T-helper 9 cell (primary cell): ENCODE results near the gene NT5DC2.
"Not testable (repeated sequence)": the region's sequence is repeated elsewhere in the genome, so short reads cannot be mapped to it uniquely, and the experiment has no call there.

Experiments used
- DNase-seq: peaks from one replicate; pipeline ENCODE4 v3.0.0-alpha.2; 2020

NT5DC2 gene

DNA sequence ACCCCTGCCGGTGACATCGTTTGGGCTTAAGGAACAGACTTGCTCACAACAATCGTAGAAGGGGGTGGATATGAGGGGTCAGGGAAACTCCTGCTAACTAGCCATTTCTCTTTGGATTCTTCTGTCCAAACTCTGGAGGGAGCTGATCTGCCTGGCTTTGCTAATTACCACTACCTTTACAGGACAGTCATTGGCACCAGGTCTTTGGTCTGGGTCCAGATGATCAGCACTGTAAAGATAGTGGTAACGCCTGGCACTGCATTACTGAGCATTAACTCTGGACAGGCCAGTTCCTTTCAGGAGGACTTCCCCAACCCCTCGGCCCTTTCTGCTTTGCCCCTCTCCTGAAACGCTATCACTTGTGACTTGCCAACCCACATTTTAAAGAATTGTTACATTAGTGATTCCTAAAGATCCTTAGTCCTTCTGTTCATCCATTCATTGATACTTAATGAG is 3.5 kb upstream of the NT5DC2 start:
- DNase-seq, result no peak

DNA sequence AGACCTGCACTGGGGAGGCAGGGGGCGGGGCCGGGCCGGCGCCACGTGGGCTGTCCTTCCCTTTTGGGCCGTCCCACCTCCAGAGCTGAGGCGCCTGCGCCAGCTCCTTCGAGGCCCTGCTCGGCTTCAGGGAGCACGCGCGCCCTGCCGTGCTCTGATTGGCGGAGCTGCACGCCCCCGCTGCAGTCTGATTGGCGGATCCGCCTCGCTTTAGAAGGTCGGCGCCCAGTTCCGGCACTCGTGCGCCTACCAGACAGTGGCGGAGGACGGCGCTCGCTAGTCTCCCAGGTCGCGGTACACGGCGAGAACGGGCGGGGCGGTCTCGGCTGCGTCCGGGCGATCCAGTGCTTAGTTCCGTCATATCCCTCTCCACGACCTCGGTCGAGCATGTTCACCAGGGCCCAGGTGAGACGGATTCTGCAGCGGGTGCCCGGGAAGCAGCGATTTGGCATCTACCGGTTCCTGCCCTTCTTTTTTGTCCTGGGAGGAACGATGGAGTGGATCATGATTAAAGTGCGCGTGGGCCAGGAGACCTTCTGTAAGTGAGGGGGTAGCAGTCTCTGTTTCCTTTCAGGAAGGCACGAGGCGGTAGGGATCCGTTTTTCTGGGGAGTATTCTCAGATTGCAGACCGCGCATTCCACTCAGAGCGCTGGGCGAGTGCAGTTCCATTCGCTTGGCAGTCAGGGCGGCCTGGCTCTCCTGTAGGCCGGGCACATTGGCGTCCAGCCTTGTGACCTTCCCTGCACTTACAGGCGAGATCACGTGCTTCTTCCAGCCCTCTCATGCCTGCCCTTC is 2.9 kb upstream of the NT5DC2 start, which contains the start of gene UQCC5:
TSS of gene UQCC5 (plus strand) at position 237 of the 796 bp plus-strand sequence. CDS start at position 388, 151 bp downstream.
- DNase-seq, result peak; percentile 90

DNA sequence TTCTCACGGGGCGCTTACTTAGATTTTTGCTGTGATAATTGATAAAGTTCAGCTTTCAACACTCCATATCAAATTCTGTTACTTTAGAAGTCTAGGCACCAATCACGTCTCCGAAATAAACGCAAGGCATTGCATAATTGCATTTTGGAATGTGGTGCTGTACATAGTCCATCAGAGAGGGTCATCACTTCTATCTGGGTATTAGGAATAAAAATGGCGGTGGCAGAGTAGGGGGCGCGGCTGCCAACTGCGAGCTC is 2.4 kb upstream of the NT5DC2 start:
- DNase-seq, result no peak

DNA sequence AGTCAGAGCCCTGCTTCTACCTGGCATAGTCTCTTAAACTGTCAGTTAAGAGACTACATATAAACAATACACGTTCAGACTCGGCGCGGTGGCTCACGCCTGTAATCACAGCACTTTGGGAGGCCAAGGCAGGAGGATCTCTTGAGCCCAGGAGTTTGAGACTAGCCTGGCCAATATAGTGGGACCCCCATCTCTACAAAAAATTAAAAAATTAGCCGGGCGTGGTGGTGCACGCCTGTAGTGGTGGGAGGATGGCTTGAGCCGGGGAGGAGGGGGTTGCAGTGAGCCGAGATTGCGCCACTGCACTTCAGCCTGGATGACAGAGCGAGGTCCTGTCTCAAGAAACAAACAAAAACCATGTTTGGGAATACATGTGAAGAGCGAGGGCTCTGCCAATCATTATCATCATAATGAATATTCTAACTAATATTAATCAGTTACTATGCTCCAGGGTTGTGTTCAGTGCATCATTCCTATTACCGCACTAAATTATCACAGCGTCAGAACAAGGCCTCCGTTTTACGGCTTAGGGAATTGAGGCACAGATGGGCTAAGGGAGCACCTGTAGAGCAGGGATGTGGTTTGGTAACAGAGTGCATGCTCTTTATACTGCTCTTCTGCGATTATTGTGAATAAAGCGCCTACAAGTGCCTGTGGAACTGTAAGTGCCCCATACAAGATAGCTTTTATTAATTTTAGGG is 1.9 kb upstream of the NT5DC2 start:
- no peak for DNase-seq

DNA sequence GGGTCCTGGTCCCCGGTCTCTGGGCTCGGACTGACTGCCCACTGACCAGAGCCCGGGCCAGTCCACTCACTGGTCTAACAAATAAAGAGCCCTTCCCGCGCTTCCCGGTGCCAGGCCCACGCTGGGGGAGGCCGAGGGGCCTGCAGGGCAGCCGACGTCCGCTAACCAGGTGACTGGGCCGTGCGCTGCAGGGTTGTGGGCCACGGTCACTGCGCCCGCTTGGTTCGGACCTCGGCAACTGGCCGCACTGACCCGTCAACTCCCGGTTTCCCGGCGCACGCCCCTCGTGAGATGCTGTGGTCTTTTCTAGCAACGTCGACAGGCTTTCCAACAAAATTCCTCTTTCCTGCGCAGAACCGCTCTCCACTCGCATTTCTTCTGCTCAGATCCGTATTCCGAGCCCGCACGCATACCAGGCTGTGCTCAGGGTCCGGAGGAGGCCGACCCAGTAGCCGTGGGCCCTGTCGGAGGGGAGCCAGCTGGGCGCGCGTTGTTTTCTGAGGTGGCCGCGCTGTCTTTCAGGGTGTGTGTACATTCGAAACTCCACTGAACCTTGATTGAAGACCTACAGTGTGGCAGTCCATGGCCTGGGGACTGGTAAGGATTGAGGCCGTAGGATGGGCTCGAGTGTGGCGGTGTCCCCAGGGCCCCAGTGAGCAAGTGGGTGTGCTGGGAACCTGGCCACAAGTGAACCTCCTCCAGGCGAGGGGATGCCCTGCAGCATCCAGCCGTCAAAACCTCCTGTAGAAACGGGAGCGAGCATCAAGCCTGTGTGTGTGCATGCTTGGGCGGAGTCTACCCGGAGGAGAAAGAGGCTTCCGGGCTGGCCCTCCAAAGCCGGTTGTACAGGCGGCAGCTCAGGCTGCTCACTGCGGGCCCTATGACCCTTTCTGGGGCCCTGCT is 875 bp upstream of the NT5DC2 start:
- DNase-seq, result no peak

DNA sequence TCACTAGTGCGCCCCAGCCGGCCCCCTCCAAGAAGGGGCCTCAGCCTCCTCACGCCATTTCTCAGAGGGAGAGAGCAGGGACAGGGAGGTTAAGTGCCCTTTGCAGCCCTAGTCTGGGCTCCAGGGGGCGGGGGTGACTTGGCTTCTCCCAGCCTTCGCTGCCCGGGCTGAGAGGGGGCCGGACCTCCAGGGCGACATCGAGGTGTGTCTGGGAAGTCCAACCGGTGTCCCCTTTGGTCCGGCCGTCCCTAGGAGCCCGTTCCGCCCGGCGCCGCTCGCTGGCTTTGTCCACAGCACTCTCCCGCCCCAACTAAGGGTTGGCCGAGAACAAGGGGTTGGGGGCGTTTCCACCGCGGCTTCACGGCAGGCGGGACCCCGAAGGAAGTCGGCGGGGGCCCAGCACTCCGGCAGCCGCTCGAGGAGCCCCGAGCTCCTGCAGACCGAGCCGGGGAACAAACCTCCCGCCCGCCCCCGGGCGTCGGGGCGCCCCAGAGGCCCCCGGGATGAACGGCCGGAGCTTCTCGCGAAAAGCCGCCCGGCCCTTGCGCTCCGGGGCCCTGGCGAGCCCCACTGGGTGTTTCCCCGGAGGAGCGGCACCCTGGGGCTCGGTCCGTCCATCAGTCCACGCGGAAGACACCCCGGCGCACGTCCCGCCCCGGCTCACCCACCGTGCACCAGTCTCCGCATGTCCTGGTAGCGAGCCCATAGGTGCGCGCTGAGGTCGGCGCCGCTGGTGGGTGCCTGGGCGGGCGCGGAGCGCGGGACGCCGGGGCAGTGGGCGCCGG is 627 bp downstream of the NT5DC2 start:
- peak; percentile 17 for DNase-seq

DNA sequence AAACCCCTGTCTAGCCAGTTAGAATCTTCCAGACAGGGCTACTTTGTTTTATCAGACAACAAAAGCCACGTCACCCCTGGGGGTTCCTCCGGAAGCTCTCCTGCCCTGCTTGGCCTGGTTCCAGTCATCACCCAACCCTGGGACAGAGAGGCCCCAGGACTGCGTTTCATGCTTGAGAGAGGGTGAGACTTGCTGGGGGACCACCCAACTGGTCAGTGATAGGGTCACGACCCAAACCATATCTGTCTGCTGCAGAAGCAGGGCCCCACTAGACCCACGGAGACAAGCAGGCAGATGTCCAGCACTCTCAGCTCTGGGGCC is 1.2 kb downstream of the NT5DC2 start:
- DNase-seq, result no peak

DNA sequence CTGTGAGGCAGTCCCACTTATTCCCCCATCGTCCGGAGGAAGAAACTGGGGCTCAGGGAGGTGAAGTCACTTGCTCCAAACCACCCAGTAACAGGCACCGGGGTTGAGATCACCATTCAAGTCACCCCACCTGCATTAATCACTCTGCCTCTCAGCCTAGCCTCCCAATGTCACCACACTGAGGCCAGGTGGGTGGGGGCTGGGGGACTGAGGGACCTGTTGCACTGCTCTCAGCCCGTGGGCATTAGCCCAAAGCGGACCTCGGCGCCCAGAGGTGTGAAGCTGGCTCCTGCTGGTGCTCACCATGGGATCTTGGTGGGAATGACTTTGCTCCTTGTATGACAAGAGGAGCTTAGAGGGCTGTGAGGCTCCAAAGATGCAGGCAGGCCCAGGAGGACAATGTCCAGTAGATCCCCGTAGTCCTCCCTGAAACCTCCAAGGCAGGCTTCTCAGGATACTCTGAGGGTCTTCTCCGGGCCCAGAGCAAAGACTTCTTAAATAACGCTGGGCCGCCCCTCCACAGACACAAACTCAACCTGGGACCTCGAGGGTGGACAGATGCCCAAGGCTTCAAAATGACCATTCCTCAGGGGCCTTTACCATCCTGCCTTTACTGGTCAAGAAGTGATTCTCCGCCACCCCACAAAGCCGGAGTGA is 1.7 kb downstream of the NT5DC2 start:
- DNase-seq, result no peak

DNA sequence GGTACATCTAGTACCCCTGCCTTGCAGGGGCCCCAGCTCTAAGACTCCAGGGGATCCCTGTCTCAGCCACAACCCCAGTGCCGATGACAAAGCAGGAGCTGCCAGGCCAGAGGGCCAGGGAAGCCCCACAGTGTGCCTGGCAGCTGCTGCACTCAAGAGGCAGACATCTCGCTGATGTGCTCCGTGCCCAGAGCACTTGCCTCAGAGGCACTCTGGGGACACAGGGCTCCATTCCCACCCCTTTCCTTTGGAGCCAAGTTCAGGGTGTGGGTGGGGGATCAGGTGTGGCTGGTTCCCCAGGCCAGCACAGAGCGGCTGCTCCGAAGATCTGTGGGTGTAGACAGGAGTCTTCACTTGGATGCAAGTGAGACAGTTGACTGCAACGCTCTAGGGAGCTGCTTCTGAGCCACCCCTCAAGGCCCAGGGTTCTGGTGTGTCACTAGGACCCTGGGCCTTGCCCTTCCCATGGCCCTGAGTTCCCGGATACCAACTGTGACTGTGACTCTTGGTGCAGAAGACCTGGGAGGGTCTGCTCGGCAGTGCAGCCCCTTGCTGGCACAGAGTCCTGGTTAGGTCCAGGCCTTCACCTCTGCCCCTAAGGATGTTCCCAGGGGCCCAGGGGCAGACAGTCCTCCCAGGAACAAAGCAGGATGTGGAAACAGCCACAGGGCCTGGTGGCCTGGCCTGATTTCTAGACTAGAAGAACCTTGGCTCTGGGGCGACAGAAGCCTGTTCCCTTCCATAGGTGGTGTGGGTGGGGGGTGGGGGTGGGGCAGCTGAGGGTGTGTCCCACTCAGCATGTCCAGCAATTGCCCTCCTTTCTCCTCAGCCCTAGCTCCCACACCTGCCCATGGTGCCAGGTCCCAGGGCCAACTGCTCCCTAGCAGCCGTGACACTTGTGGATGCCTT is 2.5 kb downstream of the NT5DC2 start:
- DNase-seq, result no peak

DNA sequence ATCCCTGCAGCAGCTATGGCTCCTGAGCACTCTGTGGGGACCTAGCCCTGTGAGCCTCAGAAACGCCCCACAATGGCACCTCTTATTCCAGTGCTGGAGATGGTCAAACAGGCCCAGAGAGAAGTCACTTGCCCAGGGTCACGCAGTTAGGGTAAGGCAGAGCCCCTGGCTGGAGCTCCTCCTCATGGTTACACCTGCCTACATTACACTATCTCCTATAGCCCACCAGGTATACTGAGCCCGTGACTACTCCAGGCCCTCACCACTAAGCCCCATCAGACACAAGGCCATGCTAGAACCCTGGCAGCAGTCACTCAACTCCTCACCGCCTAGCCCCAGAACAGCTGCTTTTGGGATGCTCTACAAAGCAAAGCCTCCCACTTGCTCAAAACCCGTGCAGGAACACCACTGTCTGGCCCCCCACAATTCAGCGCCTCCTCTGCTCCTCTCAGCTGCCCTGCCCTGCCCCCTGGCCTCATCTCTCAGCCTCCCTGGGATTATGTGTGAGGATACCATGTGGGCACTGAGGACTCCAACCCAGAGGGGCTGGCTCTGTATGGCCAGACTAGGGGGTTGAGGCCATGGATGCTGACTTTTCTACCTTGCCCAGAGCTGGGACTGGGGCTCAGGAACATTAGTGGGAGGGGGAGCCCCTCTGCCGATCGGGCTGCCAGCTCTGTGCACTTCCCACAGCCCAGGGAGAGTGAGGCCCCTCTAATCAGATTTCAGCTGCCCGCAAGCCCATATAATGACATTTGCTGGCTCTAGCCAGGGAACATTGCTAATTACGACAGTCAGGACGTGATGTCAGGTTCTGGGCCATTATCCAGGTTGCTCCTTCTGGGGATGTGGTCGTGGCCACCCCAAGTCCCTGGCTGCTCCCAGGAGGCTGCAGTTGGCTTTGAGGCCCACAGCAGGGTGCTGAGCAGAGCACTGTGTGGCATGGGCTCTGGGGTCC is 4.0 kb downstream of the NT5DC2 start:
- DNase-seq, result no peak

DNA sequence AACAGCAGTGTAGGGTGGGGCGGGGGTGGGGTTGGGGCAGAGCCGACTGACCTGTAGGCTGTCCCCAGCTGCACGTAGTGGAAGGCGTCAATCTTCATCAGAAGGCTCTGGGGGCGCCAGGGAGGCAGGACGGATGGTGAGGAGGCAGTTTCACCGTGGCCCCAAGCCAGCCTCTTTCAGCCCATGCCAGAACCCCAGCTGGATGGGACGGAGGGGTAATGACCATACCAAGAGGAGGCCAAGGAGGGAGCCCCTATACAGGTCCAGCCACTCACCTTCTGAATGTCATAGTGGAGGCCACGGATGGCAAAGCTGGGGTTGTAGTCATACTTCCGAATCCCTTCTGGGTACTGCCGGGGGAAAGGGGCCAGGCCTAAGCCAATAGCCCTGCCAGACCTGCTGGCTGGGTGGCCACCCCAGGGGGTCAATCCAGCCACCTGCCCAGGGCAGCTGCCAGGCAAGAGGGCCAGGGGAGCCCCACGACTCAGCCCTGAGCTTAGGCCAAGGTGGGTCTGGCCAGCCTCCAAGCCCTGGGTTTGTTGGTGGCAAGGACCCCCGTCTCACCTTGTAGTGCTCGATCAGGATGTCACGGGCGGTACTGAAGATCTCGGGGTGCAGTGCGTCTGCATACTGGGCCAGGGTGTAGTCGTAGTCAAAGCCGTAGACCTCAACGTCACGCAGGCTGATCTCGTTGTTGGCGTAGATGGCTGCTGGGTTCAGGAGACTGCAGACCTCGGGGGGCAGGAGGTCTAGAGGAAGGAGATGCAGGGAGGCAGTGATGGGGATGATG is 4.9 kb downstream of the NT5DC2 start:
- no peak for DNase-seq

DNA sequence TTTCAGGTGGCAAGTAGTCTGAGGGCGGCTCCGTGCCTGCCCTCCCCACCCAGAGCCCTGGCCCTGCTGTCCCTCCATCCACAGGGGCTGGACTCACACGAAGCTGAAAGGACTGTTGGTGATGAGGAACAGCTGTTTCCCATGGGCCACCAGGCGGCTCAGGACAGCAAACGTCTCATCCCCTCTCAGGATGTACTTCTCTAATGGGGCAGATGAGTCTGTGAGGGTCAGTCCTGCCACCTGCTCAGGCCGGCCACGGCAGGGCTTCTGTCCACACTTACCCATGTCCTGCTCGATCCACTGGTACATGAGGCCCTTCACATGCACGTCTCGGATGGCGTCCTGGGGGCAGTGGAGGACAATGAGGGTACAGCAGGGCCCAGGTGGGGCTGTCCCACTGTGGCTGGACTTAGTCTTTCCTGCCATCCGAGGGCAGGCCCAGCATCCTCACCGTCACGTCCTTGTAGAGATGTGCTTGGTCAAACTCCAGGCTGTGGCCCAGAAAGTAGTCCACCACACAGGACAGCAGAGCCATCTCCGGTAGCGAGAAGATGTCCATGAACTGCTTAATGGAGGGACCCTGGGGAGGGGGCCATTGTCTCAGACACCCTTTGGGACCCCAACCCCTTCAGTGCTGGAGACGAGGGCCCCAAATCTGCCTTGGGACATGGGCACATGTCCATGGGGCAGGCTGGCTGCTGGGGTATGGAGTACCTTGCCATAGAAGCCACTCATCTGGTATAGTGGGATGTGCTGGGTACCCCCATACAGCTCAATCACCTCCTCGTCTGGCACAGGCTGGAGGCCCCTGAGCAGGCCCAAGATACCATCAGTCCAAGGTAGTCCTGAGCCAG is 5.7 kb downstream of the NT5DC2 start:
- DNase-seq, result no peak

DNA sequence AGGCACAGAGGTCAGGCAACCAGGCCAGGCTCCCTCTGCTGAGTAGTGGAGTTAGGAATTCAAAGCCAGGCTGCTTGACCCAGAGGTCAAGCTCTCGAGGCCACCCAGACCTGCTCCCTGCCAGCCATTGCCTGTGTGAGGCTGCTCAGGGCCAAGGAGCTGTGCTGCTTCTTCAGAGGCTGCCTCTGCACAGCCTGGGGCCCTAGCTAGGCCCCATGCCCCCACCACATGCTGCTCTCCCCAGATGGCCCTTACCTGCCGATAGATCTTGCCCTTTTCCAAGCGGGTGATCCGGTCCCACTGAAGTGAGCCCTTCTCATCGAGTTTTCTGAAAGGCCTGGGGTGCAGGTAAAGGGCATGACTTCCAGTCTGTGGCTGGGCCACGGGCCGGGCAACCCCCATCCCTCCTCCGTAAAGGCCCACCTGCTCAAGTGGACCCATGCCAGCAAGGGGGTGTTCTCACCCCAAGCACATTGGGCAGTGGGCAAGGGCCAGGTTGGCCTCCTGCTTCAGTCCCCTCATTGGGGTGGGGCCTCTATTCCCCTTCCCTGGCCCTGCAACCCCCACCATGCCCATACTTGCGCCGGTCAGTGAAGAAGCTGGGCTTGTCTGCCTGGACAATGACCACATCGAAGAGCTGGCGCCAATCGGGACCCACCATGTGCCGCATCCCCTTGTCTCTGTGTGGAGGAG is 6.5 kb downstream of the NT5DC2 start:
- no peak for DNase-seq

DNA sequence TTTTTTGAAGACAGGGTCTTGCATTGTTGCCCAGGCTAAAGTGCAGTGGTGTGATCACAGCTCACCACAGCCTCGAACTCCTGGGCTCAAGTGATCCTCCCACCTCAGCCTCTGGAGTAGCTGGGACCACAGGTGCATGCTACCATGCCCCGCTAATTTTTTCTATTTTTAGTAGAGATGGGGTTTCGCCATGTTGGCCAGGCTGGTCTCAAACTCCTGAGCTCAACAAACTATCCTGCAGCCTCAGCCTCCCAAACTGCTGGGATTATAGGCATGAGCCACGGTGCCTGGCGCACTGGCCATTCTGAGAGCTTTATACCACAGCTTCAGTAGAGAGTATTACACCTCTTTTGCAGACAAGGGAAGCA is 7.0 kb downstream of the NT5DC2 start:
- DNase-seq, result not testable (repeated sequence)

DNA sequence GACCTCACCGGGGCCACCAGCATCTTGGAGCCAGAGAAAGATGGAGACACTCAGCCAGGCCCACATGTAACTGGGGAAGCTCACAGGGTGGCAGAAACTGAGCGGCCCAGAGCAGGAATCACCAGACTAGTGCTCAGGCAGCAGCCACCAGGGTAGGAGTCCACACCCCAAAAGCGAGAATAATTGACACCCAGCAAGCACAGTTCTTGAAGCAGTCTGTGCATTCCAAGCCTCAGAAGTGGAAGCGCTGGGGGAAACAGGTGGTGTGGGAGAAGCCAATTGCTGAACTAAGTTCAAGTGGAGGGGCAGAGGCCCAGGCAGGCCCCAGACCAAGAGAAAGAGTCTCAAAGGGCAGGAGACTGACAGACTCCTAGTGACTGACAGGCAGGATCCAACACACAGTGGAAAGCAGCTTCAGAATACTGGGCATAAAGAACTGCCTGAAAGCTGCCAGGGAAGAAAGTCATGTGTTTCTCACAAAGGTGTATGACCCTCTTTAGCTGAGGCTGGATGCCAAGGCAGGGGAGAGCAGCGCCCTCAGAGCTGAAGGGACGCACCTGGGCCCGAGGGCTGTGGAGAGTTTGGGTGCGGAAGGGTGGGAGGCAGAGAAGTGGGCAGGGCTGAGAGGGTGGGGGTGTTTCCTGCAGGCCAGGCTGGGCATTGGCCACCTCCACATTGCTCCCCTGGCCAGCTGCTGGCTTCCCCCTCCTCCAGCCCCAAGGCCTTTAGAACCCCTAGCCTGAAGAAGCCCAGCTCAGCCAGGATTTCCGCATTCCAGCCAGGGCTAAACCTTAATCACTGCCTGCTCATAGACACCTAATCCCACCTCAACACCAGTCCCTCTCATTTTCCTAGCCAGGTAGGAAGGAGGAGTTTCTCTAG is 7.7 kb downstream of the NT5DC2 start:
- no peak for DNase-seq
